ENCODE measurements around the gene TSPAN33. TPM values are rescaled to one million over a fixed set of nuclear protein-coding genes. Genes with fewer than 3 reads are reported as not detected.

TSPAN33 gene
- total RNA-seq, 4 donors from 2014 or later, result 2.5 to 8.1 (median 2.9) TPM

GRCh38 chr7:129101746-129102145, 42.8 kb upstream of the TSPAN33 start:
- in situ Hi-C loops (cut with MboI; ENCODE audit: low pct_ligation_motif_present in 1 of 4, low pct_unique_long_range_greater_than_20kb in 1 of 4, low sequenced_read_pairs in 3 of 4), result no loop called here
- TF ChIP-seq POLR2AphosphoS5 (IDR thresholded peaks at IDR 0.05) (no peak), POLR2A (IDR thresholded peaks at IDR 0.05) (no peak), CTCF (IDR thresholded peaks at IDR 0.05) (no peak), EP300 (IDR thresholded peaks at IDR 0.05; ENCODE audit: low read depth) (no peak)
- no peak for DNase-seq
- Histone ChIP-seq H3K4me3 (no peak overlapping the region), H3K4me1 (peaks cover 0 to 38% (median 11%) of the 10 kb centered on the region in 4 donors), H3K27ac (peak overlapping the region in 2 of 4 donors; percentile 55 to 64), H3K27me3 (no peaks in the 10 kb centered on the region), H3K9me3 (no peaks in the 10 kb centered on the region), H3K36me3 (no peaks in the 10 kb centered on the region)
- intact Hi-C loops (cut with DNase I; ENCODE audit: low total_unique reads), result no loop called here
- 80 to 83% methylated on average over 6 of the region's 6 CpGs for WGBS, 2 donors (ENCODE audit: low coverage in 1 of 2)

- 79 to 80% methylated on average over 1 to 4 of the region's 4 CpGs for WGBS, 2 donors (ENCODE audit: low coverage in 1 of 2)
- in situ Hi-C loops (cut with MboI; ENCODE audit: low pct_ligation_motif_present in 1 of 4, low pct_unique_long_range_greater_than_20kb in 1 of 4, low sequenced_read_pairs in 3 of 4) (no loop called here), intact Hi-C loops (cut with DNase I; ENCODE audit: low total_unique reads) (no loop called here)
- TF ChIP-seq CTCF (IDR thresholded peaks at IDR 0.05) (no peak), POLR2AphosphoS5 (IDR thresholded peaks at IDR 0.05) (no peak), POLR2A (IDR thresholded peaks at IDR 0.05) (no peak), EP300 (IDR thresholded peaks at IDR 0.05; ENCODE audit: low read depth) (no peak)
- DNase-seq, result no peak
- Histone ChIP-seq H3K27ac (peak overlapping the region in 1 of 4 donors; percentile 64), H3K27me3 (no peaks in the 10 kb centered on the region), H3K4me3 (no peak overlapping the region), H3K9me3 (no peaks in the 10 kb centered on the region), H3K36me3 (no peaks in the 10 kb centered on the region), H3K4me1 (peaks cover 0 to 38% (median 11%) of the 10 kb centered on the region in 4 donors)
These were observed 40.8 kb upstream of the TSPAN33 start for GRCh38 chr7:129103561-129104324.

GRCh38 chr7:129108581-129108980, 35.9 kb upstream of the TSPAN33 start:
- Histone ChIP-seq H3K27me3 (no peaks in the 10 kb centered on the region), H3K27ac (no peak overlapping the region), H3K4me3 (no peak overlapping the region), H3K36me3 (no peaks in the 10 kb centered on the region), H3K9me3 (no peaks in the 10 kb centered on the region), H3K4me1 (no peaks in the 10 kb centered on the region)
- in situ Hi-C loops (cut with MboI; ENCODE audit: low pct_ligation_motif_present in 1 of 4, low pct_unique_long_range_greater_than_20kb in 1 of 4, low sequenced_read_pairs in 3 of 4) (no loop called here), intact Hi-C loops (cut with DNase I; ENCODE audit: low total_unique reads) (no loop called here)
- 83 to 92% methylated on average over 2 to 4 of the region's 4 CpGs for WGBS, 2 donors (ENCODE audit: low coverage in 1 of 2)
- TF ChIP-seq CTCF (IDR thresholded peaks at IDR 0.05) (no peak), POLR2A (IDR thresholded peaks at IDR 0.05) (no peak), EP300 (IDR thresholded peaks at IDR 0.05; ENCODE audit: low read depth) (no peak), POLR2AphosphoS5 (IDR thresholded peaks at IDR 0.05) (no peak)
- no peak for DNase-seq

GRCh38 chr7:129110258-129110981, 34.1 kb upstream of the TSPAN33 start:
- 73 to 100% methylated on average over 1 of the region's 1 CpG for WGBS, 2 donors (ENCODE audit: low coverage in 1 of 2)
- in situ Hi-C loops (cut with MboI; ENCODE audit: low pct_ligation_motif_present in 1 of 4, low pct_unique_long_range_greater_than_20kb in 1 of 4, low sequenced_read_pairs in 3 of 4) (no loop called here), intact Hi-C loops (cut with DNase I; ENCODE audit: low total_unique reads) (no loop called here)
- TF ChIP-seq POLR2AphosphoS5 (IDR thresholded peaks at IDR 0.05) (no peak), CTCF (IDR thresholded peaks at IDR 0.05) (no peak), EP300 (IDR thresholded peaks at IDR 0.05; ENCODE audit: low read depth) (no peak), POLR2A (IDR thresholded peaks at IDR 0.05) (no peak)
- Histone ChIP-seq H3K27me3 (no peaks in the 10 kb centered on the region), H3K27ac (no peak overlapping the region), H3K4me1 (no peaks in the 10 kb centered on the region), H3K4me3 (no peak overlapping the region), H3K9me3 (no peaks in the 10 kb centered on the region), H3K36me3 (no peaks in the 10 kb centered on the region)
- DNase-seq, result no peak
